ENCODE results near the gene METTL23. TPM values are rescaled to one million over a fixed set of nuclear protein-coding genes. Genes with fewer than 3 reads are reported as not detected.

Gene METTL23, protein sequence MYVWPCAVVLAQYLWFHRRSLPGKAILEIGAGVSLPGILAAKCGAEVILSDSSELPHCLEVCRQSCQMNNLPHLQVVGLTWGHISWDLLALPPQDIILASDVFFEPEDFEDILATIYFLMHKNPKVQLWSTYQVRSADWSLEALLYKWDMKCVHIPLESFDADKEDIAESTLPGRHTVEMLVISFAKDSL
- total RNA-seq = 18.7 and 20.1 TPM in 2 replicates

GRCh38 chr17:76726776-76727718 is at the start of gene METTL23:
METTL23 (plus strand) TSS chr17:76726839; CDS start chr17:76729711, 2,872 bp downstream.

DNA sequence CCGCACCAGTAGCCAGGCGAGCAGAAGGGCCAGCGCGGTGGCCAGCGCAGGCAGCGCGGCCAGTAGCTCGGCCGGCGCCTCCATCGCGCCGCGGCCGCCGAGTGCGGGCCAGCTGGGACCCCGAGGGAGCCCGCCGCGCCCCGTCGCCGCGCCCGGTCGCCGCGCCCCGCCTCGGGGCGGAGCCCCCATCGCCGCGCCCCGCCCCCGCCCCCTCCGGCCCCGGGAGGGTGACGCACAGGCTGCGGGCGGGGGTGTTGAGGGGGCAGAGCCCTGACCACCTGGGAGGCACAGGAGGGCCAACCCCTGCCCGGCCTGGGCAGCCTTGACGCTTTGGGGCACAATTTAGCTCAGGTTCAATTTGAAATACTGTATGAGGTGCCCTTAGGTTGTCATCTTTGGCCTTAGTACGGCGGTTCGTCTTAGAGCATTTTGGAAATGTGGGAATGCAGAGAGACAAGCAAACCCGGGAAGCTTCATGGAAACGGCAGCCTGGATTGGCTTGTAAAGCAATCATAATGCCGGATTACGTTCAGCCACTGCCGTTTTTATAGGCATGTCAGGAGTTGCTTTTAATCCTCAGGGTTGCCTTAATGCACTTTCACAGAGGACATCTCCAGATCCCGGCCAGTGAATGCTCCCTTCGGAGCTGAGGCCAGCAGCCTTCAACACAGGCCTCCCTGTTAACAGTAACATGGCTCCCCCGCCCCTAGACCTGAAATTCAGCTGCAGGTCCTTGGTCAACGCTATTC is 15.6 kb upstream of the METTL23 start, which contains the start of gene MXRA7:
TSS of gene MXRA7 (minus strand) at position 103 of the 749 bp plus-strand sequence. CDS start at position 84, 19 bp downstream.

GRCh38 chr17:76726231-76726775 is 336 bp upstream of the METTL23 start, which contains the start of gene JMJD6:
JMJD6 (minus strand) TSS chr17:76726606; CDS start chr17:76726475, 131 bp downstream.

DNA sequence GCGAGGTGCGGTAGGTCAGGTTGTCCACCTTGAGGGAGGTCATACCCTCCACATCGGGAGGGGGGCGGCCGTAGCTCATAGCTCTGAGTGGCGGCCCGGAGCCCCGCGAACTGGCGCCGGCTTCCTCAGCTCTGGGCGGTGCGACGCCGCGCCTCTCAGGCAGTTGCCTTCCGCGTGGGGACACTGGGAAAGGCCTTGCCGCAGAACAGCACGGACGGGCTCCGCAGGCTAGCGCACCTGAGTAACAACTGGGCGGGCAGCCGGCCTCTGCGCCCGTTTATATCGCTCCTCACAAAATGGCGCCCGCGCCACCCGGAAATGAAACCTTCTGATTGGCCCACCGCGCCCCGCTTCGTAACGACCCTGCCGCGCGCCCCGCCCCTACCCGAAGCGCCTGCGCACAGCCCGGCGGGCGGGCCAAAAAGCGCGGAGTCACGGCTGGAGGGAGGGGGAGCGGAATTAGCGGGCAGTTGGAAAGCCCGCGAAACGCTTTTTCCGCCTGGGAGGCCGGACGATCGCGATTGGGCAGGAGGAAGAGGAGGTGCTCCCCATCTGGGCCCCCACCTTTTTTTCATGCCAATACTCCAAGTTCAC is 10.5 kb downstream of the METTL23 start, which contains the start of gene SRSF2:
TSS of gene SRSF2 (minus strand) at position 250 of the 594 bp plus-strand sequence. CDS start at position 79, 171 bp downstream.

DNA sequence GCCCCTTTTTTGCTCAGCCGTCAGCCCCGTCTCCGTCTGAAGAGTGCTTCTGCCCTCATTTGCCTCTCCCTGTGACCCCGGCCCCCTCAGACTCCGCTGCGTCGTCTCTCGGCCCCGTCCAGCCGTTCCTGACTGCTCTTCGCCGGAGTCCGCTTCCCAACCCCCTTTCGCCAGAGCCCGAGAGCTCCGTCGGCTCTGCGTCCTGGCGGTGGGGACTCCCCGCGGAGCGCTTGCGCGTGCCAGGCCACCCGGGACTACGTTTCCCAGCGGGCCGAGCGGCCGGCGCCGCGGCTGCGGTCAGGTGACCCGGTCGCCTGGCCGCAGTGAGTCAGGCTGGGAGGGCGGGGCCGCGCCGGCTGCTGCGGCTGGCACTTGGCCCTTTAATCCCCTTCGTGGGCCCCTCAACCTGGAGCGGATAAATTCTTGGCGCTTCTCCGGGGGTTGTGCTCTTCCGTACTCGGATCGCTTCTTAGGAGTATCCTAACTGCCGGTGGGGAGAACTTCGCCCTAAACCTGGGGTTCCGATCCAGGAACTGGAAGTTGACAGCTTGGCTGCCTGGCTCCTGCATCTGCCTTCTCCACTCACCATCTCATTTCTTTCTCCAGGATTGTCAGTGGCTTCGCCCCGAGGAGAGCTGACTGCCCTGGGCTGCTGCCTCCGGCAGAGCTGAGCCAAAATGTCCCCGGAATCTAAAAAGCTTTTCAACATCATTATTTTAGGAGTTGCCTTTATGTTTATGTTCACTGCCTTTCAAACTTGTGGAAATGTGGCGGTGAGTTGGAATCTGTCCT is 11.2 kb downstream of the METTL23 start, which contains the start of gene MFSD11:
TSS of gene MFSD11 (plus strand) at position 444 of the 792 bp plus-strand sequence. CDS start at position 678, 234 bp downstream.

Small RNAs within 50 kb of the gene (small RNA-seq; reads per million reads assigned to genes)
- gene AC005837.3 (not detected), gene RF02271 (not detected), gene RNU6-97P (not detected), gene RNY4P36 (not detected)

Other genes with a start within 250 kb of the METTL23 start
- gene RHBDF2, start 225.4 kb upstream of the METTL23 start, total RNA-seq = 5.9 and 6.5 TPM in 2 replicates
- gene CYGB, start 189.1 kb upstream of the METTL23 start, total RNA-seq = 10.7 and 12.6 TPM in 2 replicates
- 1.6 and 3.0 TPM in 2 replicates for gene PRCD, start 186.8 kb upstream of the METTL23 start, total RNA-seq
- 0.78 and 1.4 TPM in 2 replicates for gene ST6GALNAC2, start 141.0 kb upstream of the METTL23 start, total RNA-seq
- gene ST6GALNAC1, start 83.1 kb upstream of the METTL23 start, total RNA-seq = not detected in 2 replicates
- 280 and 305 TPM in 2 replicates for gene MXRA7, start 15.9 kb upstream of the METTL23 start, total RNA-seq
- gene JMJD6, start 233 bp upstream of the METTL23 start, total RNA-seq = 13.4 and 13.5 TPM in 2 replicates
- gene SRSF2, start 10.5 kb downstream of the METTL23 start, total RNA-seq = 98.6 and 126 TPM in 2 replicates
- 40.6 and 42.6 TPM in 2 replicates for gene MFSD11, start 11.3 kb downstream of the METTL23 start, total RNA-seq
- 0.22 and 0.26 TPM in 2 replicates for gene MGAT5B, start 141.6 kb downstream of the METTL23 start, total RNA-seq